Measurements from ENCODE around the gene KLRD1. TPM values are rescaled to one million over a fixed set of nuclear protein-coding genes. Genes with fewer than 3 reads are reported as not detected.
"Not testable (repeated sequence)": the region's sequence is repeated elsewhere in the genome, so short reads cannot be mapped to it uniquely, and the experiment has no call there.

The KLRD1 gene
- total and polyA plus RNA-seq, 2 experiments from 2014 or later, result 0.30 to 0.70 TPM

GRCh38 chr12:10320643-10321042, 13.0 kb downstream of the KLRD1 start:
- DNase-seq (ENCODE audit: low spot score), result no peak
- H3K4me2 ChIP-seq, result no peak overlapping the region
- TF ChIP-seq, protein P1, sequence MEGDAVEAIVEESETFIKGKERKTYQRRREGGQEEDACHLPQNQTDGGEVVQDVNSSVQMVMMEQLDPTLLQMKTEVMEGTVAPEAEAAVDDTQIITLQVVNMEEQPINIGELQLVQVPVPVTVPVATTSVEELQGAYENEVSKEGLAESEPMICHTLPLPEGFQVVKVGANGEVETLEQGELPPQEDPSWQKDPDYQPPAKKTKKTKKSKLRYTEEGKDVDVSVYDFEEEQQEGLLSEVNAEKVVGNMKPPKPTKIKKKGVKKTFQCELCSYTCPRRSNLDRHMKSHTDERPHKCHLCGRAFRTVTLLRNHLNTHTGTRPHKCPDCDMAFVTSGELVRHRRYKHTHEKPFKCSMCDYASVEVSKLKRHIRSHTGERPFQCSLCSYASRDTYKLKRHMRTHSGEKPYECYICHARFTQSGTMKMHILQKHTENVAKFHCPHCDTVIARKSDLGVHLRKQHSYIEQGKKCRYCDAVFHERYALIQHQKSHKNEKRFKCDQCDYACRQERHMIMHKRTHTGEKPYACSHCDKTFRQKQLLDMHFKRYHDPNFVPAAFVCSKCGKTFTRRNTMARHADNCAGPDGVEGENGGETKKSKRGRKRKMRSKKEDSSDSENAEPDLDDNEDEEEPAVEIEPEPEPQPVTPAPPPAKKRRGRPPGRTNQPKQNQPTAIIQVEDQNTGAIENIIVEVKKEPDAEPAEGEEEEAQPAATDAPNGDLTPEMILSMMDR (IDR thresholded peaks at IDR 0.05; ENCODE audit: poor library complexity), result no peak
- TF ChIP-seq EZH2 (IDR thresholded peaks at IDR 0.05; ENCODE audit: borderline replicate concordance) (no peak), EZH2phosphoT487 (IDR thresholded peaks at IDR 0.05; ENCODE audit: low read depth, severe bottlenecking, unreplicated experiment) (no peak)
- H3K27ac ChIP-seq, result no peak overlapping the region
- H3K9me2 ChIP-seq (replicated peaks; ENCODE audit: insufficient read depth), result no peaks in the 10 kb centered on the region
- H4K20me1 ChIP-seq (ENCODE audit: insufficient read depth, poor library complexity, severe bottlenecking), result no peaks in the 10 kb centered on the region
- no peaks in the 10 kb centered on the region for H3K79me2 ChIP-seq
- H3K36me3 ChIP-seq (replicated peaks; ENCODE audit: insufficient read depth, low read depth), result no peaks in the 10 kb centered on the region
- H3K9me3 ChIP-seq (ENCODE audit: low read depth), result no peaks in the 10 kb centered on the region
- no peaks in the 10 kb centered on the region for H3K27me3 ChIP-seq
- H2AFZ ChIP-seq, result no peak overlapping the region
- no peaks in the 10 kb centered on the region for H3K4me1 ChIP-seq (ENCODE audit: insufficient read depth)
- H3K4me3 ChIP-seq, result no peak overlapping the region
- WGBS (ENCODE audit: low lambda C conversion rate, missing lambda C conversion rate), result 83% methylated on average over 1 of the region's 1 CpG

GRCh38 chr12:10328691-10329090, 21.0 kb downstream of the KLRD1 start:
- DNase-seq (ENCODE audit: low spot score); H3K4me2 ChIP-seq; H2AFZ ChIP-seq; H3K36me3 ChIP-seq (replicated peaks; ENCODE audit: insufficient read depth, low read depth); H3K4me3 ChIP-seq; H3K27ac ChIP-seq; H3K9me2 ChIP-seq (replicated peaks; ENCODE audit: insufficient read depth); H3K9me3 ChIP-seq (ENCODE audit: low read depth); H3K4me1 ChIP-seq (ENCODE audit: insufficient read depth); H3K27me3 ChIP-seq; H3K79me2 ChIP-seq; H4K20me1 ChIP-seq (ENCODE audit: insufficient read depth, poor library complexity, severe bottlenecking): not testable (repeated sequence)
- 93% methylated on average over 2 of the region's 2 CpGs for WGBS (ENCODE audit: low lambda C conversion rate, missing lambda C conversion rate)

DNA sequence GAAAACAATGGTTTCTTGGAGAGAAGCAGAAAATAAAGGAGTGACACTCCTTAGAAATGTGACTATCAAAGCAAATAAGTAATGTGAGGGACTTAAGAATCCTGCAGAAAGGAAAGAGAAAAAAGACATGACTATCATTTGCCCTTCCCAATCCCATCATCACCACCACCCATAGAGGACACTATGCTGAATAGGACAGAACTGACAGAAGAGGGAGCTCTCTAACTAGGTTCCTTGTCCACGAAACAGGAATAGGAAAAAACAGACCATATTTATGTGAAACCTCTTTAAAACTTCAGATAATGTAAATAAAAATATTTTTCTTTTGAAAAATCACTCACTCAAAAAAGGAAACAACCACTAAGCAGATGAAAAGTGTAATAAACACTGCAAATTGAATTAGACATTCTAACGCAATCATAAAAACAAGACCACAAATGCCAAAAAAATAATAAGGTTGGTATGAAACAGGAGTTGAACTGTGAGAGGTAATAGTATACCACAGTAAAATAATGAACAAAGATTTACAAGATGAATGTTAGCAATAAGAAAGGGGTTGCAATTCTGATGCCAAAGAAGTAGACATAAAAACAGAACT, 24.1 kb downstream of the KLRD1 start:
- Histone ChIP-seq H2AFZ (no peak overlapping the region), H4K20me1 (ENCODE audit: insufficient read depth, poor library complexity, severe bottlenecking) (no peaks in the 10 kb centered on the region), H3K36me3 (replicated peaks; ENCODE audit: insufficient read depth, low read depth) (no peaks in the 10 kb centered on the region), H3K4me2 (no peak overlapping the region), H3K9me2 (replicated peaks; ENCODE audit: insufficient read depth) (no peaks in the 10 kb centered on the region), H3K27ac (no peak overlapping the region), H3K27me3 (no peaks in the 10 kb centered on the region), H3K4me3 (no peak overlapping the region), H3K79me2 (no peaks in the 10 kb centered on the region), H3K9me3 (ENCODE audit: low read depth) (no peaks in the 10 kb centered on the region), H3K4me1 (ENCODE audit: insufficient read depth) (no peaks in the 10 kb centered on the region)
- peak; percentile 70 for DNase-seq (ENCODE audit: low spot score)
- 34% methylated on average over 2 of the region's 2 CpGs for WGBS (ENCODE audit: low lambda C conversion rate, missing lambda C conversion rate)
- TF ChIP-seq, protein P1 (IDR thresholded peaks at IDR 0.05; ENCODE audit: poor library complexity), result peak; percentile 90
- no peak for TF ChIP-seq EZH2phosphoT487 (IDR thresholded peaks at IDR 0.05; ENCODE audit: low read depth, severe bottlenecking, unreplicated experiment)

- not testable (repeated sequence) for DNase-seq (ENCODE audit: low spot score); H3K4me2 ChIP-seq; H4K20me1 ChIP-seq (ENCODE audit: insufficient read depth, poor library complexity, severe bottlenecking); H3K9me2 ChIP-seq (replicated peaks; ENCODE audit: insufficient read depth); H3K27ac ChIP-seq; H3K79me2 ChIP-seq; H3K4me3 ChIP-seq; H3K27me3 ChIP-seq; H3K4me1 ChIP-seq (ENCODE audit: insufficient read depth); H3K9me3 ChIP-seq (ENCODE audit: low read depth); H3K36me3 ChIP-seq (replicated peaks; ENCODE audit: insufficient read depth, low read depth); H2AFZ ChIP-seq
- 70% methylated on average over 4 of the region's 4 CpGs for WGBS (ENCODE audit: low lambda C conversion rate, missing lambda C conversion rate)
Measured at GRCh38 chr12:10336196-10336595, 28.5 kb downstream of the KLRD1 start.

DNA sequence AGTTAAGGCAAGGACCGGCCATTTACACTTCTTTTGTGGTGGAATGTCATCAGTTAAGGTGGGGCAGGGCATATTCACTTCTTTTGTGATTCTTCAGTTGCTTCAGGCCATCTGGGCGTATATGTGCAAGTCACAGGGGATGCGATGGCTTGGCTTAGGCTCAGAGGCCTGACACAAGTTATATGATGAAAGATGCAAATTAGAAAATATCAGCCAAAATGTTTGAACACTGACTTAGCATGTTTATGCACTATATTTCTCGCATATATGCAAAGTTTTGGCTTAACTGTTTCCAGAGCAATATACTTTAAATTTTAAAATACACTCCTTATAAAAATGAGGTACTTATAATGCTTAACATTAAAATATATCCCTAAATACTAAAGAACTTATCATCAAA, 30.8 kb downstream of the KLRD1 start:
- H3K27ac ChIP-seq; H3K36me3 ChIP-seq (replicated peaks; ENCODE audit: insufficient read depth, low read depth); H3K79me2 ChIP-seq; H3K4me1 ChIP-seq (ENCODE audit: insufficient read depth); H2AFZ ChIP-seq; H4K20me1 ChIP-seq (ENCODE audit: insufficient read depth, poor library complexity, severe bottlenecking); DNase-seq (ENCODE audit: low spot score); H3K9me3 ChIP-seq (ENCODE audit: low read depth); H3K27me3 ChIP-seq; H3K9me2 ChIP-seq (replicated peaks; ENCODE audit: insufficient read depth); H3K4me2 ChIP-seq; H3K4me3 ChIP-seq: not testable (repeated sequence)
- 98% methylated on average over 3 of the region's 4 CpGs for WGBS (ENCODE audit: low lambda C conversion rate, missing lambda C conversion rate)
